ENCODE data around the gene MAMDC4.
"Not testable (repeated sequence)": the region's sequence is repeated elsewhere in the genome, so short reads cannot be mapped to it uniquely, and the experiment has no call there.

Gene MAMDC4

GRCh38 chr9:136825295-136826187 lies 26.6 kb upstream of the MAMDC4 start:
- no peak for DNase-seq (ENCODE audit: low read depth)

GRCh38 chr9:136826188-136826541 lies 26.0 kb upstream of the MAMDC4 start:
- no peak for DNase-seq (ENCODE audit: low read depth)

GRCh38 chr9:136826703-136827582 lies 25.2 kb upstream of the MAMDC4 start:
- DNase-seq (ENCODE audit: low read depth): no peak

GRCh38 chr9:136827794-136828473 lies 24.2 kb upstream of the MAMDC4 start:
- DNase-seq (ENCODE audit: low read depth): no peak

- DNase-seq (ENCODE audit: low read depth): no peak
Observed at GRCh38 chr9:136828474-136829140, 23.5 kb upstream of the MAMDC4 start.

GRCh38 chr9:136829412-136829811 lies 22.7 kb upstream of the MAMDC4 start:
- DNase-seq (ENCODE audit: low read depth): no peak

GRCh38 chr9:136829981-136830885 lies 21.9 kb upstream of the MAMDC4 start:
- no peak for DNase-seq (ENCODE audit: low read depth)

GRCh38 chr9:136831002-136831719 lies 21.0 kb upstream of the MAMDC4 start:
- DNase-seq (ENCODE audit: low read depth): no peak

GRCh38 chr9:136831720-136832104 lies 20.4 kb upstream of the MAMDC4 start:
- DNase-seq (ENCODE audit: low read depth): no peak

GRCh38 chr9:136832581-136832980 lies 19.6 kb upstream of the MAMDC4 start:
- DNase-seq (ENCODE audit: low read depth): no peak

GRCh38 chr9:136833381-136834048 lies 18.6 kb upstream of the MAMDC4 start:
- DNase-seq (ENCODE audit: low read depth): not testable (repeated sequence)

- no peak for DNase-seq (ENCODE audit: low read depth)
Observed at GRCh38 chr9:136835162-136835931, 16.8 kb upstream of the MAMDC4 start.

GRCh38 chr9:136835932-136836904 lies 15.9 kb upstream of the MAMDC4 start:
- DNase-seq (ENCODE audit: low read depth): no peak

GRCh38 chr9:136837146-136837855 lies 14.8 kb upstream of the MAMDC4 start:
- no peak for DNase-seq (ENCODE audit: low read depth)

GRCh38 chr9:136837856-136838277 lies 14.3 kb upstream of the MAMDC4 start:
- DNase-seq (ENCODE audit: low read depth): not testable (repeated sequence)

GRCh38 chr9:136838314-136839228 lies 13.6 kb upstream of the MAMDC4 start:
- DNase-seq (ENCODE audit: low read depth): no peak
